GM12872 (cell line): ENCODE measurements around the gene VKORC1L1.

Experiments used
- TF ChIP-seq, protein P1 (sequence below): IDR thresholded peaks from 3 replicates; pipeline ENCODE4 v1.5.1; 2011; ENCODE audit warnings: low read depth, mild to moderate bottlenecking, low read length, moderate library complexity; ENCODE audit not compliant: insufficient read depth

VKORC1L1 gene

DNA sequence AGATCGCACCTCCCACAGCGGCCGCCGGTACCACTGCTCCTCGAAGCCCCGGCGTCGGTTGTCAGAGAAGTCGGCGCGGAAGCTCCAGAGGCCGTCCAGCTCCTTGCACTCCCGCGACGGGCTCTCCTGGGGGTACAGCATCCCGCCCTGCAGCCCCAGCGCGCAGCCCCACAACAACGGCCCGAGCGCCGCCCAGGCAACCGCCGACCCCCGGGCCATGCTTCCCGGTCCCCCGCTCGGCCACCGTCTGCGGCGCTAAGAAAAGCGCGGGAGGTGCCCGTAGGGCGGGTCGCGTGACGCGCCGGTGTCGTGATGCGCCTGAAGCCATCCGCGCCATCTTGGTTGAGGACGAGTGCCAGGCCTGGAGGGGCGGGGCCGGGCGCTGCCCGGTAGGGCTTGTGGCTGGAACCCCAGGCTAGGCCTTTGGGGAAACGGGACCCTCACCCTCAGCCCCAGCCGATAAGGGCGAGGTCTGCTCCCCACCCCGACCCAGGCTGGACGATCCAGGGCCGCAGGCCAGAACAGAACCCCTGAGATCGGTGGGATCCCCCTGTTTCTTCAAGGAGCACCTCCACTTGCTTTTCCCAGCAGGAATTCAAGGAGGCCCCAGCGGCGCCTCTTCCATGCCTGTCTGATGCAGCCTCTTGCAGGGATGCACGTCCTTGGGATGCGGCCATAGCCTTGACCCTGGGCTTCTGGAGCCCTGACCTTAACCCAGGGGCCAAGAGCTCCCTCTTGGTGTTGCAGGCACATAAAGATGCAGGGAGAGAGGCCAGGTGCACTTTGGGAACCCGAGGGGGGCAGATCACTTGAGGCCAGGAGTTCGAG is 109.3 kb downstream of the VKORC1L1 start, which contains the start of gene GUSB:
GUSB (minus strand) TSS at position 249 of the 828 bp plus-strand sequence; CDS start at position 219, 30 bp downstream.
- TF ChIP-seq, protein P1, sequence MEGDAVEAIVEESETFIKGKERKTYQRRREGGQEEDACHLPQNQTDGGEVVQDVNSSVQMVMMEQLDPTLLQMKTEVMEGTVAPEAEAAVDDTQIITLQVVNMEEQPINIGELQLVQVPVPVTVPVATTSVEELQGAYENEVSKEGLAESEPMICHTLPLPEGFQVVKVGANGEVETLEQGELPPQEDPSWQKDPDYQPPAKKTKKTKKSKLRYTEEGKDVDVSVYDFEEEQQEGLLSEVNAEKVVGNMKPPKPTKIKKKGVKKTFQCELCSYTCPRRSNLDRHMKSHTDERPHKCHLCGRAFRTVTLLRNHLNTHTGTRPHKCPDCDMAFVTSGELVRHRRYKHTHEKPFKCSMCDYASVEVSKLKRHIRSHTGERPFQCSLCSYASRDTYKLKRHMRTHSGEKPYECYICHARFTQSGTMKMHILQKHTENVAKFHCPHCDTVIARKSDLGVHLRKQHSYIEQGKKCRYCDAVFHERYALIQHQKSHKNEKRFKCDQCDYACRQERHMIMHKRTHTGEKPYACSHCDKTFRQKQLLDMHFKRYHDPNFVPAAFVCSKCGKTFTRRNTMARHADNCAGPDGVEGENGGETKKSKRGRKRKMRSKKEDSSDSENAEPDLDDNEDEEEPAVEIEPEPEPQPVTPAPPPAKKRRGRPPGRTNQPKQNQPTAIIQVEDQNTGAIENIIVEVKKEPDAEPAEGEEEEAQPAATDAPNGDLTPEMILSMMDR, result no peak

DNA sequence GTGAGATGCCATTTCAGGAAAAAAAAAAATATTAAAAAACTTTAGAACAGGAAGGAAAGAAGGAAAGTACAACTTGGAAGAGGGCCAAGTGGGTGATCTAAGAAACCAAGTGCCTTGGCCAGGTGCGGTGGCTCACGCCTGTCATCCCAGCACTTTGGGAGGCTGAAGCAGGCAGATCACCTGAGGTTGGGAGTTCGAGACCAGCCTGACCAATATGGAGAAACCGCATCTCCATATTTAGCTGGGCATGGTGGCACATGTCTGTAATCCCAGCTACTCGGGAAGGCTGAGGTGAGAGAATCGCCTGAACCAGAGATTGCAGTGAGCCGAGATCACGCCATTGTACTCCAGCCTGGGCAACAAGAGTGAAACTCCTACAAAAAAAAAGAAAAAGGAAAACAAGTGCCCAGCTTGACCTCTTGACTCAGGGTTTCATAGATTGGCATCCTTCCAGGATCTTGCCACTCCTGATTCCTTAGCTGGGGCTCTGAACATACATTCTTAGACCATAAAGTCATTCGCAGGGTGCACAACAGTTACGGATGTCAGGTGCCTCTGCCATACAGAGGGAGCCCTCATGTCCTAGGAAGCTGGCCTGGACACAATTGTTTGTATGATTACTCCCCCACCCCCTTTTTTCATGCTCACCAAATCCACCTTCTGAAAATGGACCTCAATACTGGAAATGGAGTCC is 111.2 kb downstream of the VKORC1L1 start:
- TF ChIP-seq, protein P1, result no peak

DNA sequence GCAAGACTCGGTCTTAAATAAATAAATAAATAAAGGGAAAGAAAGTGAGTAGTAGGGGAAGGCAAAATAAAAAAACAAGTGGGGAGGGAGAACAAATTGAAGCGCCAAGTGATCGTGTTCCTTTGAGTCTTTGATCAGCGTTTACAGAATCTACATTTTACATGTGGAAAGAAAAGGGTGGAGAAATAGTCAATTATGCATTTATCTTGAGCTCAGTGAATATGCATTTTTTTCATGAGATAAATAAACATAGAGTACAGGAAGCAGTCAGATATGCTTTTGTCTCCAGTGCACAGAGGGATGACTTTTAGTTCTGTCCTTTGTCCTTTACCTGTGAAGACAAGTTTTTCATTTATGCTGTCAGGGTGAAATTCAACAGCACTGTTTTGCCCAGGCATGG is 115.2 kb downstream of the VKORC1L1 start:
- TF ChIP-seq, protein P1, result no peak

DNA sequence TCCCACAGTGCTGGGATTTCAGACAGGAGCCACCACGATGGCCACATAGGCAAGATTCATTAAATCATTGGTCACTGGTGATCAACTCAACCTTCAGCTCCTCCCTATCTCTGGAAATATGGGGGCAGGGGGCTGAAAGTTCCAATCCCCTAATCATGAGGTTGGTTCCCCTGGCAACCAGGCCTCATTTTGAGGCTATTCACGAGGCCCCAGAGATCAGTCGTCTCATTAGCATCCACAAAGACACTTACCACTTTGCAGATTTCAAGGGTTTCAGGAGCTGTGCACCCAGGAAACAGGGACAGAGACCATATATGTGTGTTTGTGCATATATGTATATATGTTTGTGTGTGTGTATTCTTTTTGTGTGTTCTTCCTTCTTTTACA is 116.8 kb downstream of the VKORC1L1 start:
- TF ChIP-seq, protein P1, result no peak

DNA sequence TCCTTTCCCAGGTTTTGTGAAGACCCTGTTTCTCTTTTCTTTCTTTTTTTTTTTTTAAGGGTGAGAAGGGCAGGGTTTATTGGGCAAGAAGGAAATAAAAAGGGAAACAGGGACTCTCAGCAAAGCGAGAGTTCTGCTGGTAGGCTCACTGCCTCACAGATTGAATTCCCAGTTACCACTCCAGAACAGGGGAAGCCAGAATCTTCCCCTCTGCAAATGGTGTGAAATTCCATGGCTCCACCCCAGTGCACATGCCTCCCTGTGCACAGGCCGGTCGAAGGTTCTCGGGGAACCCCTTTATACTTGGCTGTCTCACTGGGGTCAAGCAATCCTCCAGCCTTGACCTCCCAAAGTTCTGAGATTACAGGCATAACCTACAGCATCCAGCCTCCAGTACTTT is 119.7 kb downstream of the VKORC1L1 start:
- TF ChIP-seq, protein P1, result no peak

DNA sequence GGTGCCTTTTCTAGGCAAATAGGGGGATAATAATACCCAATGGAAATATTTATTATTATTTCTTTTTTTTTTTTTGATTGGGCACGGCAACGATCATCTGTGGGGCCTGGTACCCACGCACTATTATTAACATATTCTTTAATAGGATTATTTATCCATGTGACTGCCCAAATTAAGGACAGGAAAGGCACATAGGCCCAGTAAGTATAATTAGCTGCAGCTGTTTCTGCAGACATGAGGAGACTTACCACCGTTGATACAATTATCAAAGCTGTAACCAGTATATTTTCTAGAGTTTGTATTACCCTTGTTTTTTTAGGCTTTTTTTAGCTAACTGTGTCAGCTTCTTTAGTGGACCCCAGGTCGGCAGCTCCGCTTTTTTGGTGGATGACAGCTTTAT is 134.4 kb downstream of the VKORC1L1 start:
- TF ChIP-seq, protein P1, result no peak
